Hepatocyte (in vitro differentiated cells): Measurements from ENCODE around the gene LURAP1L.

ENCODE experiments used
- EZH2 ChIP-seq: fragments of 200-600 bp; sonication (generic); IDR thresholded peaks from 2 replicates; pipeline ENCODE4 v1.6.1; 2016; ENCODE audit warnings: antibody characterized with exemption, mild to moderate bottlenecking, borderline replicate concordance
- EZH2phosphoT487 ChIP-seq: fragments of 200-600 bp; sonication (generic); IDR thresholded peaks from one replicate; pipeline ENCODE4 v1.6.1; 2018; ENCODE audit warnings: antibody characterized with exemption, mild to moderate bottlenecking, low read depth, moderate library complexity; ENCODE audit not compliant: unreplicated experiment, severe bottlenecking
- TF ChIP-seq, protein P1 (sequence below): fragments of 200-600 bp; sonication (generic); IDR thresholded peaks from 2 replicates; pipeline ENCODE4 v1.5.1; 2016; ENCODE audit warnings: antibody characterized with exemption, mild to moderate bottlenecking; ENCODE audit not compliant: poor library complexity

DNA sequence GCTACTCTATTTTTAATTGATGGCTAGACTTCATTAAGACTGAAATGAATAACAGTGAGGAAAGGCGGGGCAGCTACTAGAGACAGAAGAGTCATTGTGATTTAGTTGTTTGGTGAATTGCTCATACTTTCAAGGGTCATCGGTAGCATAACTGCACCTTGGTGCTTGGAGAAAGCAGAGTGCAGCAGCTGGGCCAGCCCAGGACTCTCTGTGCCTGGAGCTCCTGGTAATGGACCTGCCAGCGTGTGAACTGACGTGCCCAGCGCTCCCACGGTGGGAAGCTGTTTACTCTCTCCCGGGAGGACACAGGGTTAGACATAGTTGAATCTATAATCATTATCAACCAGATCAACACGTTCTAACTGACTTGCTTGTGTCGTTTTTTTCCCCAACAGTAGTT, 42.9 kb downstream of the LURAP1L start:
- TF ChIP-seq, protein P1, sequence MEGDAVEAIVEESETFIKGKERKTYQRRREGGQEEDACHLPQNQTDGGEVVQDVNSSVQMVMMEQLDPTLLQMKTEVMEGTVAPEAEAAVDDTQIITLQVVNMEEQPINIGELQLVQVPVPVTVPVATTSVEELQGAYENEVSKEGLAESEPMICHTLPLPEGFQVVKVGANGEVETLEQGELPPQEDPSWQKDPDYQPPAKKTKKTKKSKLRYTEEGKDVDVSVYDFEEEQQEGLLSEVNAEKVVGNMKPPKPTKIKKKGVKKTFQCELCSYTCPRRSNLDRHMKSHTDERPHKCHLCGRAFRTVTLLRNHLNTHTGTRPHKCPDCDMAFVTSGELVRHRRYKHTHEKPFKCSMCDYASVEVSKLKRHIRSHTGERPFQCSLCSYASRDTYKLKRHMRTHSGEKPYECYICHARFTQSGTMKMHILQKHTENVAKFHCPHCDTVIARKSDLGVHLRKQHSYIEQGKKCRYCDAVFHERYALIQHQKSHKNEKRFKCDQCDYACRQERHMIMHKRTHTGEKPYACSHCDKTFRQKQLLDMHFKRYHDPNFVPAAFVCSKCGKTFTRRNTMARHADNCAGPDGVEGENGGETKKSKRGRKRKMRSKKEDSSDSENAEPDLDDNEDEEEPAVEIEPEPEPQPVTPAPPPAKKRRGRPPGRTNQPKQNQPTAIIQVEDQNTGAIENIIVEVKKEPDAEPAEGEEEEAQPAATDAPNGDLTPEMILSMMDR = no peak
- TF ChIP-seq EZH2 (no peak), EZH2phosphoT487 (no peak)
